SHP77 (cell line): ENCODE results near the gene MMP14.
"Not testable (repeated sequence)": the region's sequence is repeated elsewhere in the genome, so short reads cannot be mapped to it uniquely, and the experiment has no call there.

Source experiments
- DNase-seq, 2 experiments: peaks; one replicate each; lab custom pipeline; 2025; lab: John Stamatoyannopoulos, UW

Gene MMP14

DNA sequence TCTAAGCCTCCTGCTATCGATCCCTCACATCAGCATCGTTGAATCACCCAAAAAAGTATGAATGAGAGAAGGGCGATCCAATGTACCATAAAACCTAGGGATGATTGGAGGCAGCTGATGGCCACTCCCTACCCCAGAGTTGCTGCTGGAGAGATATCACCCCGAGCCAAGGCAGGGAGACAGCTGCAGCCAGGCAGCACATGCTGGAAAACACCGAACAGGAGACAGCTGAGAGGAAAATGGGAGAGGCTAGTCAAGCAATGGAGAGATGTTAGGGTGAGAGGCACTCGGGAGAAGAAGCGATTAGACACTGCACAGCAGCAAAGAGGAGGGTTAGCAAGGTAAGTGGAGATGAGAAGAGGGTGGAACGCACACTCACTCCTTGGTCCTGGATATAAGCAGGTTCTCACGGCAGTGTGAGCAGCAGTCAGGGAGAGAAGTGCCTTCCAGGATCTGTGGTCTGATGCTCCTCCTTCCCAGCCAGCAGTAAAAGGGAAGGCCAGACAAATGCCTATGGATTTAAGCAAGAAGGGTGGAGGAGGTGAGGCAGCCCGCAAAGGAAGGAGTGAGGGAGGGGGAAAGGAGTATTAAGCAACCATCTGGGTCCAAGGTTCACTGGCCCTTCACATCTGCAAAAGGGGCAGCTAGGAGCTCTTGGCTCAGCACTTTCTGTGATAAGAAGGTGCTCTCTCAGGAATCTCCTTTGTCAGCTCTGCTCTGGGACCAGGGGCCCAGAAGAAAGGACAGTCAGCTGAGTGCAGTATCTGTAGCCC lies 21.3 kb upstream of the MMP14 start, which contains the start of gene SLC7A7:
Gene SLC7A7, minus strand, starts transcription at position 495 of the 773 bp plus-strand sequence. CDS start 2,037 bp downstream, outside the sequence.
- no peak for DNase-seq

DNA sequence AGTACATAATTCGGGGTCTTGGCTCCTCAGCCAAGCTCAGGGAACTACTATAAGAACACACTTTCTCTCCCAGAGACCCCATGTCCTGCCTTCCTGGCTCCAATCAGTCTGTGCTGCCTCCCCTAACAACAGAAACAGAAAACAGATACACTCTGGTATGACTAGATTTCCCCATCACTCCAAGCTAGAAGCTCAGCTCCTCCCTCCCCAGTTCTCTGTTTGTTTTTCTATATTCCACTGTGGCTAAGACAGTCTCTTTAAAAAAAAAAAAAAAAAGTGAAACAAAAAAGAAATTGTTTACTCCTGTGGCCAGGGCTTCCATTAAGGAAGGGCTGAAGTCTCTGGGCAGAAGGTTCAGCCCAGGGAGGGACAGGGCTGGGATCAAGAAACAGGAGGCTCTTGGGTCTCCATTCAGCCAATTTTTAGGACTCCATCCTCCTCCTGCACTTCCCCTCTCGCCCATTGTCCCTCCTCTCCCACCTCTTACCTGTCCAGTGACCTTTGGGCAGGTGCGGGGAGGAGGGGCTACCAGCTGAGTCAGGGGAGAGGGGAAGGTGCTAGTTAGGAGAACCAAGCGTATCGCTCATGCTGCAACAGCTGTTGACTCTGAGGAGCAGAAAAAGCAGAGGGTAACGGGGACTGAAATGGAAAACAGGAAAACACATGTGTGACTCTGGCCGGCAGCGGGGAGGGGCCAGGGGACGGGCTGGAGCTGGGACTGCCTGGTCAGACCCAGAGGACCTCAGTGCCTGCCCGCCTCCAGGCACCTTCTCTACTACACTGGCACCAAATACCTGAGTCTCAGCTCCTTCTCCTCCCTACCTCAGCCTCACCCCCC lies 17.0 kb upstream of the MMP14 start:
- DNase-seq, result no peak

DNA sequence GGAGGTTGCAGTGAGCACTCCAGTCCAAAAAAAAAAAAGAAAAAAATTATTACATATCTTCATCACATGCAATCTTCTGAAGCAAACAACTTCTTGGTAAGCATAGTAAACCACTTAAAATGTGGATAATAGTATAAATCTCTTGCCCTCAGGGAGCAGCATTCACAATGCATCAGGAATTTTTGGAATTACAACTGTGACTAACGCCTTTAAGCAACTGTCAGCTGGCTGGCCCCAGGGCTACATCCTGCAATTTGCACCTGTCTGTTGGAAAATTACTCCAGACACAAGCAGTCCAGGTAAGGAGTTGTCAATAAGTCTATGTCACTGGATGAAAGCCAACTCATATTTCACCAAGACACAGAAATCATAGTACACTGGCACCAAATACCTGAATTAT lies 15.7 kb upstream of the MMP14 start:
- DNase-seq, result no peak

DNA sequence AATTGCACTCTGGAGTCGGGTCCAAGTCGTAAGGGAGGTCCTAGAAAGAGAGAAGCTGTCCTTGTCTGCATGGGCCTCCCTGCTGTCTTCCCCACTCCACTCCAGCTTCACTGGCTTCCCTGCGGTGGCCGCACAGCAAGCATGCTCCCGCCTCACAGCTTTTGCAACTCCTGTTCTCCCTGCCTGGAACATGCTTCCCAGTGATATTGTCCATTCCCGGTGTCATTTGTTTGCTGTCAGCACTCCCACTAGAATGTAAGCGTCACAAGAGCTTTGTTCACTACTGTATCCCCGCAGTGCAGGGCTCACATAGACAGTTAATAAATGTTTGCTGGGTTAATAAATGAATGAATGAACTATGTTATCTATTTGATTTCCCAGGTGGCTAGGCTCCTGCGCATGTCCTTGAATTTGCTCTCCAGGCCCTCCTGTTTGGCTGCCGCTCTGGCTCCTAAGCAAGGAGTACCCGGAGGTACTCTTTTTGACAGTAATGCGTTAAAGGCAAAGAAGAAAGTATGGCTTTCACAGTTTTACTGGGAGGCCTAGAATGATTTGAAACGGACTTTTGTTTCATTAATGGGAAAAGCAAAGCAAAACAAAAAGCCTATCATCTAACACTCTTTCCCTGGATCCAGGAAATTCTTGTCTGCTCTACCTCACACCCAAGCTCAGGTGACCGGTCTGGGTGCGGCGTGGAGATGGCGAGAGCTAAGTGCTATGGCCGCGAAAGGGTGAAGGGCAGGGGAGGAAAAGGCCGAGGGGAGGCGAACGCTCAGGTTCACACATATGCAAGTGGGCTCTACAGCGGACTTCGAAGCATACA lies 15.0 kb upstream of the MMP14 start:
- no peak for DNase-seq

DNA sequence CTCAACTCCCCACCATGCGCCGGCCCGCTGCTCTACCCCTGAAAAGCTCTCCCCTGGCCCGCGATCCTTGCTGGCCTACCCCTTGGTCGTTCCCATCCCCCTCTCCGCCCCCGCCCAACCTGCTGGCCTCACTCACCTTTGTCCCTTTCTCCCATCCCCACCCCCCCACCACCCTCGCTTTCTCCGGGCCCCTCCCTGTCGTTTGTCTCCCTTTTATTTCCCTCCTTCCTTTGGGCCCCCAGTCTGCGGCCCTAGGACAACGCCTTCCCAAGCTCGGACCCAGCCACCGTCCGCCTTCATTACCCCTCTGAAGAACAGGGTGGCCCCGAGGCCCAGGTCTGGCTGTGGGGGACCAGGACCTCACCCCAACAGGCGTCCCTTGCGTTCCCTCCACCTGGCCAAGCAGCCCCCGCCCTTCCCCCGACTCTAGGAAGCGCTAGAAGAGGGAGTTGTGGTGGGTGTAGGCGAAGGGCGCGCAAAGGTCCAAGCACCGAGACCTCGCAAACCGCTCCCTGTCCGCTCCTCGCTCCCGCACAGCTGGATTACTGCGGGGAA lies 14.3 kb upstream of the MMP14 start:
- no peak for DNase-seq

DNA sequence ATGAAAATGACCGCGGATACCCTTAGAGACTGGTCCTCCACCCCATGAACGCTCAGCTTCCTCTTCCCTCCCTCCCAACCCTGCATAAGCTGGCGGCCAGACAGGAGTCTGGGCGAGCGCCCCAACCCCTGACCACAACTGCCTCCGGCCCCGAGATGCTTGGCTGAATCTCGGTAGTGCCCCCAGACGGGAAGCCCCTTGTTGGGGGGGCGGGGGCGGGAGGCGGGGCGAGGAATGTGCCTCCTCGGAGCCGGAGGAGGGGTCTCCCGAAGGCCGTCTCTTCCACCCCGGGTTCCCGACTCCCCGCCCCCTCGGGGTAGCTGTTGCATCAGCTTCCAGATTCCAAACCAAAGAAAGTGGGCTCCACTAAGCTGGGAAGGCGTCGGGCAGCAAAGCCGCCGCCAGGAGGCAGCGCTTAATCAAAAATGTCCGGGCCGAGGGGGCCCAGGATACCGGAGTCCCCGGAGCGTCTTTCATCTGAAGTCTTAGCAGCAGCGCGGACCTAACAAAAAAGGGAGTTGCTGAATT lies 13.8 kb upstream of the MMP14 start:
- DNase-seq, result peak in 1 of 2 experiments; percentile 12

DNA sequence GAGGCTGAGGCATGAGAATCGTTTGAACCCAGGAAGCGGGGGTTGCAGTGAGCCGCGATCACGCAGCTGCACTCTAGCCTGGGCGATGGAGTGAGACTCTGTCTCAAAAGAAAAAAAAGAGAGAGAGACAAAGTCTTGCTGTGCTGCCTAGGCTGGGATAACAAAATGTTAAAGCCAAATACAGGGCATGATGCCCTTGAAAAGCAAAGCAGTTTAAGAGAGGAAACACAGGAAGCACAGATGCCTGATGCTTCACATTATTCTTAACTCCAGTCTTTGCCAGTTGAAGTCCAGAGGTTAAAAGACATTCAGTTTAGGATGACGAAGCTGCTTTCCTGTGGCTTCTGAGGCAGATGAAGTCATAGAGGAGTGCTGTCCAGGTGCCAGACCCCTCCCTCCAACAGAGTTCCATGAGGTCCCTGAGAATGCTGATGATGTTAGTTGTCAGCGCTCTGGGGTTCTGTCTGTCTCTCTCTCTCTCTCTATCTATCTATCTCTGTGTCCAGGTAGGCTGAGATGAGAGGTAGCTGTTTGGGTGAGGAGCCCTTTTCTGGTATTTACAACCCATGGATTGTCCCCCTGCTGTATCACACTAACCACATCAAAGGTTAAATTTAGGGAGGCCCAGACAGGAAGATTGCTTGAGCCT lies 11.6 kb upstream of the MMP14 start:
- peak; percentile 27 to 41 for DNase-seq

DNA sequence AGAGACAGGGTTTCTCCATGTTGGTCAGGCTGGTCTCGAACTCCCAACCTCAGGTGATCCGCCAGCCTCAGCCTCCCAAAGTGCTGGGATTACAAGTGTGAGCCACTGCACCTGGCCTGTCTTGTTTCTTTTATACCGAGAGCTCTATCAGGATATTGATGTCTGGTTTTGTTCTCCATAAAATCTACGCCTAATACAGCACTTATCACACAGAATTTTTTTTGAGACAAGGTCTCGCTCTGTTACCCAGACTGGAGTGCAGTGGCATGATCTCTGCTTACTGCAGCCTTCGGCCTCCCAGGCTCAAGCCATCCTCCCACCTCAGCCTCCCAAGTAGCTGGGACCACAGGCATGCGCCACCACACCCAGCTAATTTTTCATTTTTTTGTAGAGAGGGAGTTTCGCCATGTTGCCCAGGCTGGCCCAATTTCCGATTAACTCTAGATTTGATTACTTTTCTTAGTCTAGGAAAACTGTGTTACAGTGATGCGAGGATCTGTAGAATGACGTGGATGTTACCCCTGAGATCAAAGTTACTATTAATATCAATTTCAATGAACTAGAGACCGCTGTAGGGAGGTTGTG lies 7.2 kb upstream of the MMP14 start:
- DNase-seq, result not testable (repeated sequence)

DNA sequence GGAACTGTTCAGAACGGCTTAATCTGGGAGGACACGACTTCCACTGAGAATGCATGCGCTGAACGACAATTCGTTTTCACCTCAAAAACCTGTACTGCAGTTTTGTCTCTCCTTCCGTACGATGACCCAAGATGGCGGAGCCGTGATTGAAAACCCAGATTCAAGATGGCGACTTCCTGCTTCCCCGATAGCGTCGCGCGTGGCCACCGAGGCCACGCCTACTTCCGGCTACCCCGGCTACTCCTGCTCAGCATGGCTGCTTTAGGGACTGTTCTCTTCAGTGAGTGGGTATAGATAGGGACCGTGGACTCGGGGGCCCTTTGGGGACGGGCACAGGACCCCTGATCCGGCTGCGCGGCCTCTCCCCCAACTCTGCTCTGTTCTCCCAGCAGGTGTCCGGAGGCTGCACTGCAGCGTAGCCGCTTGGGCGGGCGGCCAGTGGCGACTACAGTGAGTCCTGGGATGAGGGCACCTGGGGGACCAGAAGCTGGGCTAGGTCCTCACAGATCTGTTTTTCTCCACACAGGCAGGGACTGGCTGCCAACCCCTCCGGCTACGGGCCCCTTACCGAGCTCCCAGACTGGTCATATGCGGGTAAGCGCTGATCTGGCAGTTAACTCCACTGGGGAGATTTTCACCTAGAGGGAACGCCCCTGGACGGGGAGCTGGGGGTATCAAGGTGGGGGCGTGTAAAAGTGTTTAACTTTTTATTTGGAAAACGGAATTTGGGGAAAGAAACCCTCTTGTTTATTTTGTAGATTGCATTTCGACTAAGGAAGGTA lies 6.5 kb upstream of the MMP14 start, which contains the start of gene MRPL52:
Gene MRPL52, plus strand, starts transcription at position 227 of the 782 bp plus-strand sequence. Its CDS starts 26 bp downstream, at position 253.
- peak; percentile 92 to 93 for DNase-seq

DNA sequence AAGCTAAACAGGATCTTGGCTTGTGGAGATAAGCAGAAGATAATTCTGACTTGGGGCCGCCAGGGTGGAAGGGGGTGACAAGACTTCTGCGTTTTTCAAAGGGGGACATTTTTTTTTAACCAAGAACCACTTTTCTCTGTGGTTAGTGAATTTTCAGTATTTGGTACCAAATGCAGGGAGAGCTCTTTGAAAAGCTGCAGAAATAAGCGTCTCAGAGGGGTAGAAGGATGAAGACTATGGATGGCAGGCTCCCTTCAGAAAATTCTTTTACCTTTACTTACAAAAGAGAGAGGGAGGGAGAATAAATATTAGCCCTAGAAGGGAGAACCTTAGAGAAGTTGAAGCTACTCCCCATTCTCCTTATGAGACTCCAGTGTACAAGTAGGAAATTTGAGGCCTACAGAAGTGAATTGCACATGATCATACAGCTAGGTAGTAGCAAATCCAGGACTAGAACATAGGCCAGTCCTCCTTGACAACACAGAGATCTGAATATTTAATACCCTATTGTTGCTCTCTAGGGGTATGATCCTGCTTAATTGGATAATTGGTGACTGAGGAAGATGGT lies 5.9 kb upstream of the MMP14 start:
- DNase-seq, result no peak

DNA sequence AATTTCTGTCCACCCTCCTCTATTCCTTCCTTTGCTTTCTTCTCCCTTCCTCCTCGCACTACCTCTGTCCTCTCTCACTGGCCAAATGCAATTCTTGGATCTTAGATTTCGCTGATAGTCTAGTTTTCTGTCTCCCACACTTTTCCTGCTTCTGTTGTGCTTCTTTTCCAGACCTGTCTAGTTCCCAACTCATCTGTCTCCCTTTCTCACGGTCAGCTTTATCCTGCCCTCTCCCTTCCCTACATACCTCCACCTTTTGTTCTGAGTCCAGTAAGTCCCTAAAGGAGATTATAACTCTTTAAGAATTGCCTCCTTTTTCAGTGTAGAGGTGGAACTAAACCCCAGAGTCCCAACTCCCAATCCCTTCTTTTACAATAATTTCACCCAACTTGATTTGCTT lies 880 bp upstream of the MMP14 start:
- no peak for DNase-seq

DNA sequence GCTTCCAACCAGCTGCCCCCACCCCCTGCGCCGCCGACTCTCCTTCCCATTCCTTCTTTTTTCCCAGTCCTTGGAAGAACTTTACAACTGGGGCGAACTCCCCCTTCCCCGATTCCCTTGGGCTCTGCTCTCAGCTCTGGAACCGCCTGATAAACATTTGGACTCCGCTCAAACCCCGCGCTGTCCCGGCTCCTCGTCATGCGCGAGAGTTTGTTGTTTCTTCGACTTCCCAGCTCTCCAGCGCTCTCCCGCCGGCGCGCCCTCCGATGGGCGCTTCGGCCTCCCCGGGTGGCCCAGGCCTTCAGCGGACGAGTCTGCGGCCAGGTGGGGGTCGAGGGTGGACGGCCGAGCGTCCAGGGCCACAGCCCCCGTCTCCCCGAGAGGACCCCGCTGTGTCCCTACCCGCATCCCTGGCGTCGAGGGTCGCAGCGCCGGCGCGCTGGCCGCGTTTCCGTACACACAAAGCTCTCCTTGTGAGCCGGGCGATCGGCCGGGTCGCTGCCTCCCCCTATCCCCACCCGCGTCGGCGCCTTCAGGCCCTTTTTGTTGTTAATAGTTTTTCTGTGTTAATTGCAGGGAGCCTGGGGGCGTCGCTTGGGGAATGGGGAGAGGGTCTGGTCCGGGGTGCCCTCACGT lies 847 bp downstream of the MMP14 start:
- DNase-seq, result no peak

DNA sequence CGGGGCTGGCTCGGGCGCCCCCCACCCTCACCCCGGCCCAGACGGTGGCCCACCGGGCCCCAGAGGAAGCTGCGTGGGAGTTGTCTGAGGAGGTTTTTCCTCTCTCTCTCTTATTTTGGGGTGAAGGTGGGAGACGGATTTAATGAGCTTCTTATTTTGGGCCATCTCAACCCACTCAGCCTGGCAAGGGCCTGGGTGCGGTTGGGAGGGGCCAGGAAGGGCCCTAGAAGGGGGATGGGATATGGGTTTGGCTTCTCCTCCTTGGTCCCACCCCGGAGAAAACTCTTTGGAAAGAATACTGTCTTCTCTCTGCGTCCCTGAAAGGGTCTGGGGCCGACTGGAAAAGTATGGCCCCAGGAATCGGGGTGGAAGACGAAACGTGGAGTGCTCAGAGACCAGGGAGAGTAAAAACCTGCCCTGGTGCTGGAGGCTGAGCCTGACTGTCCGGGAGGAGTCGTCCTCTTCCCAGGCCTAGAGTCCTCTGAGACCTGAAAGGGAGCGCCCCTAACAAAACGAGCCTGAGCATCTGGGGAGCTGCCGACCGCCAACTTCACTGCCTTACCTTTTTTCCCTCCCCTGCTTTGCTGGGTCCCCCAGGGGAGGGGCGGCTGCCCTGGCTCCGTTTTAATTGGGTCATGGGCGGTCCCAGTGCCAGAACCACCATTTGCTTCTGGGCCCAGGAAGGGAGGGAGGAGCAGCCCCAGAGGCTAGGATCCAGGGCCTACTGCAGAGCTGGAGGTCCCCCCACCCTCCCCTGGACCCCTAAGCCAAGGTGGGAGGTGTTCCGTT lies 1.6 kb downstream of the MMP14 start:
- no peak for DNase-seq

DNA sequence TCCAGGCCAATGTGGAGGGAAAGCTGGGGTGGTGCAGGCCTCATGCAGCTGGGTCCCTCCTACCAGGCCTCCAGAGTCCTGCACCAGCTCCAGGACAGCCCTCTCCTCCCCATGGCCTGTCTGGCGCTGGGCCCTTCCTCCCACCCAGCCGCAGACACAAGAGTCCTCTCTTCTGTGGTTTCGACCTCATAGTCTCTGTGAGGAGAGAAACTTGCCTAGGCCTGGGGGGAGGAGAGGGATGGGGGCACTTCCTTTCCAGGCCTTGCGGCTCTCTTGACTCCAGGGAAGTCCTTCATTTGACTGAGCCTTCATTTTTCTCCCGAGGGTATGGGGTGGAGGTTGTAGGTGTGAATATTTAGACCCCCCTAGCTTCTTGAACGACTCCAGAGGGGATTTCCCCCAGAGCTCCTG lies 2.3 kb downstream of the MMP14 start:
- no peak for DNase-seq

DNA sequence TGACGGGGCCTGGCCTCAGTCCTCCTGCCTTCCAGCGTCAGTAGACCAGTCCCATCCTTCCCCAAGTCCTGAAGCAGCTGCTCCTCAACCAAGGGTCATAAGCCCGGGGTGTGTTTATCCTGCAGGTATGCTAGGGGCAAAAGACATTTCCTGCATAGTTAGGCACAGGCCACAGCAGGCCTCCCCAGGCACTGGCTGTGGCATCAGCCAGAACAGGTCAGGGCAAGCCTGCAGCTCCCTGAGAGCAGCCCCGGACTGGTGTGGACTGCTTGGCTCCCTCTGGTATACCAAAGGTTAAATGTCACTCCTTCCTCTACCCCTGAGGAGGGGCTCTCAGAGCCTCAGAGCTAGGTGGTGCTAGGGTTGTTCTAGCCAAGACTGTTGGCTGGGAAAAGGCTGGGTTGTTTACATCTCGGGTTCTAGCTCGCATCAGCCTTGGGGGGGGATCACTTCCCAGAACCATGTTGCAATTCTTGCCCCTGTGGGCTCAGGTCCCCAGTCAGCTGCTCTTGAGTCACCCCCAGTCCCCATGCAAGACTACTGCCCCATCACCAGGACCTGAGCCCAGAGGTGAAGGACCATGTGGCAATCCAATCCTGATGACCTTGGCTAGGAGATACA lies 2.9 kb downstream of the MMP14 start:
- no peak for DNase-seq

DNA sequence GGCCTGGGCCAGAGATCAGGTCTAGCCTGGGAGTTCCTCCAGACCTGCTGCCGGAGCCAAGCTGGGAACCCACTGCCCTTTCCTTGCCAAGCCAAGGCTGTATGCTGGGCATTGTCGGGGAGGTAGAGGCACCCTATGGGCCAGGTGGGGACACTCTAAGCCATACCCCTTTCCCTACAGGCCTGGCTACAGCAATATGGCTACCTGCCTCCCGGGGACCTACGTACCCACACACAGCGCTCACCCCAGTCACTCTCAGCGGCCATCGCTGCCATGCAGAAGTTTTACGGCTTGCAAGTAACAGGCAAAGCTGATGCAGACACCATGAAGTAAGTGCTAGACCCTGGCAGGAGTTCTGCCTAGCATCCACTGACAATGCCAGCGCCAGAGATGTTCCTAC lies 4.9 kb downstream of the MMP14 start:
- DNase-seq, result no peak

DNA sequence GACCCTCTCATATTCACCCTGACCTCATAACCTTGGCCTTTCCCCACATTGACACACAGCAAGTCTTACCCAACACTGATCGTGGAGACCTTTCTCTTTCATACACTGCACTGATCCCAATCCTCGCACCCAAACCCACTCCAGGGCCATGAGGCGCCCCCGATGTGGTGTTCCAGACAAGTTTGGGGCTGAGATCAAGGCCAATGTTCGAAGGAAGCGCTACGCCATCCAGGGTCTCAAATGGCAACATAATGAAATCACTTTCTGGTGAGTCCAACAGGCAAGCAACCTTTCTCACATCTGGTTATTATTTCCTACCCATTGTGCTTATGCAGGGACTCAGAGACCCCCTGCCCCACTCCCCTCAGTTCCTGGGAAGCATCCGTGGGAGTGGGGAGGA lies 5.4 kb downstream of the MMP14 start:
- DNase-seq, result no peak
